ENCODE results near the gene ISOC2.

Gene ISOC2

GRCh38 chr19:55479451-55480230, 18.2 kb upstream of the ISOC2 start:
- no peak for DNase-seq (ENCODE audit: low read depth)
- no peak overlapping the region for H3K4me3 ChIP-seq (ENCODE audit: low read depth, low read length)

- H3K4me3 ChIP-seq (ENCODE audit: low read depth, low read length), result no peak overlapping the region
- no peak for DNase-seq (ENCODE audit: low read depth)
These were observed 17.6 kb upstream of the ISOC2 start for GRCh38 chr19:55479045-55479444.

- no peak for DNase-seq (ENCODE audit: low read depth)
- no peak overlapping the region for H3K4me3 ChIP-seq (ENCODE audit: low read depth, low read length)
These were observed 16.9 kb upstream of the ISOC2 start for GRCh38 chr19:55478364-55478763.

- no peak for DNase-seq (ENCODE audit: low read depth)
- peak overlapping the region; percentile 62 for H3K4me3 ChIP-seq (ENCODE audit: low read depth, low read length)
These were observed 16.5 kb upstream of the ISOC2 start for GRCh38 chr19:55477905-55478304.

GRCh38 chr19:55476100-55476775, 14.8 kb upstream of the ISOC2 start, which contains the start of gene ZNF628:
Gene ZNF628, plus strand, starts transcription at chr19:55476617. Its CDS starts 3,294 bp downstream, at chr19:55479911.
- peak; percentile 93 for DNase-seq (ENCODE audit: low read depth)
- H3K4me3 ChIP-seq (ENCODE audit: low read depth, low read length), result peak within 1 kb of the TSS; percentile 62

- no peak overlapping the region for H3K4me3 ChIP-seq (ENCODE audit: low read depth, low read length)
- DNase-seq (ENCODE audit: low read depth), result no peak
These were observed 13.1 kb upstream of the ISOC2 start for GRCh38 chr19:55474269-55475265.

- no peak for DNase-seq (ENCODE audit: low read depth)
These were observed 12.0 kb upstream of the ISOC2 start for GRCh38 chr19:55473225-55474012.

GRCh38 chr19:55472463-55472862, 11.0 kb upstream of the ISOC2 start:
- no peak for DNase-seq (ENCODE audit: low read depth)
- H3K4me3 ChIP-seq (ENCODE audit: low read depth, low read length), result no peak overlapping the region

More at GRCh38 chr19:55473225-55474012, 12.0 kb upstream of the ISOC2 start:
- H3K4me3 ChIP-seq (ENCODE audit: low read depth, low read length), result no peak overlapping the region

GRCh38 chr19:55471266-55471665, 9.8 kb upstream of the ISOC2 start:
- DNase-seq (ENCODE audit: low read depth), result no peak

GRCh38 chr19:55468054-55468393, 6.6 kb upstream of the ISOC2 start:
- H3K4me3 ChIP-seq (ENCODE audit: low read depth, low read length), result no peak overlapping the region
- DNase-seq (ENCODE audit: low read depth), result no peak

More at GRCh38 chr19:55471266-55471665, 9.8 kb upstream of the ISOC2 start:
- no peak overlapping the region for H3K4me3 ChIP-seq (ENCODE audit: low read depth, low read length)

- DNase-seq (ENCODE audit: low read depth), result no peak
- no peak overlapping the region for H3K4me3 ChIP-seq (ENCODE audit: low read depth, low read length)
These were observed 6.0 kb upstream of the ISOC2 start for GRCh38 chr19:55467236-55468053.

GRCh38 chr19:55466241-55466614, 4.8 kb upstream of the ISOC2 start:
- no peak overlapping the region for H3K4me3 ChIP-seq (ENCODE audit: low read depth, low read length)
- DNase-seq (ENCODE audit: low read depth), result no peak

- H3K4me3 ChIP-seq (ENCODE audit: low read depth, low read length), result no peak overlapping the region
- no peak for DNase-seq (ENCODE audit: low read depth)
These were observed 4.2 kb upstream of the ISOC2 start for GRCh38 chr19:55465460-55466240.

GRCh38 chr19:55464662-55465054, 3.2 kb upstream of the ISOC2 start, which contains the start of gene C19orf85:
Gene C19orf85, minus strand, starts transcription at chr19:55464751. Its CDS starts 197 bp downstream, at chr19:55464554.
- H3K4me3 ChIP-seq (ENCODE audit: low read depth, low read length), result no peak within 1 kb of the TSS
- no peak for DNase-seq (ENCODE audit: low read depth)

GRCh38 chr19:55464039-55464661, 2.7 kb upstream of the ISOC2 start:
- no peak for DNase-seq (ENCODE audit: low read depth)
- no peak overlapping the region for H3K4me3 ChIP-seq (ENCODE audit: low read depth, low read length)

- H3K4me3 ChIP-seq (ENCODE audit: low read depth, low read length), result no peak overlapping the region
- DNase-seq (ENCODE audit: low read depth), result no peak
These were observed 2.2 kb upstream of the ISOC2 start for GRCh38 chr19:55463583-55464031.

- no peak for DNase-seq (ENCODE audit: low read depth)
- no peak overlapping the region for H3K4me3 ChIP-seq (ENCODE audit: low read depth, low read length)
These were observed 1.3 kb upstream of the ISOC2 start for GRCh38 chr19:55462722-55463121.
